Spleen (tissue), 11 donors: ENCODE results near the gene SRP68. TPM values are rescaled to one million over a fixed set of nuclear protein-coding genes. Genes with fewer than 3 reads are reported as not detected.

Experiments
- DNase-seq: peaks from one replicate; pipeline ENCODE4 v3.0.0-alpha.2; 2020
- H3K27ac ChIP-seq, 8 donors: fragments of 200-600 bp; sonication (generic) in 7 of 8; 1 replicate in 4 of 8; 2 replicates in 4 of 8; pipeline versions ENCODE4 v1.5.0 to v1.8.0; 2016 to 2021; ENCODE audit warnings: inconsistent platforms in 4 of 8, mild to moderate bottlenecking in 4 of 8, moderate library complexity in 1 of 8
- H3K27me3 ChIP-seq, 7 donors: fragments of 200-600 bp; sonication (generic) in 6 of 7; replicated peaks in 1 of 7; 1 replicate in 4 of 7; 2 replicates in 3 of 7; pipeline versions ENCODE4 v1.5.0 to v1.8.0; 2016 to 2021; ENCODE audit warnings: inconsistent platforms in 3 of 7, mild to moderate bottlenecking in 1 of 7
- H3K36me3 ChIP-seq, 6 donors: fragments of 200-600 bp; sonication (generic) in 5 of 6; 1 replicate in 4 of 6; 2 replicates in 2 of 6; pipeline versions ENCODE4 v1.5.0 to v1.8.0; 2016 to 2021; ENCODE audit warnings: inconsistent platforms in 2 of 6
- H3K4me1 ChIP-seq, 6 donors: fragments of 200-600 bp; sonication (generic) in 5 of 6; 1 replicate in 3 of 6; 2 replicates in 3 of 6; pipeline versions ENCODE4 v1.5.0 to v1.8.0; 2016 to 2021; ENCODE audit warnings: inconsistent platforms in 3 of 6
- H3K4me3 ChIP-seq, 8 donors: fragments of 200-600 bp; sonication (generic) in 7 of 8; 1 replicate in 4 of 8; 2 replicates in 4 of 8; pipeline versions ENCODE4 v1.5.0 to v1.8.0; 2016 to 2021; ENCODE audit warnings: inconsistent platforms in 4 of 8, mild to moderate bottlenecking in 4 of 8, moderate library complexity in 2 of 8
- H3K9me3 ChIP-seq, 8 donors: fragments of 200-600 bp; sonication (generic) in 7 of 8; 1 replicate in 4 of 8; 2 replicates in 4 of 8; pipeline versions ENCODE4 v1.5.0 to v1.8.0; 2016 to 2021; ENCODE audit warnings: inconsistent platforms in 4 of 8
- CTCF ChIP-seq, 11 experiments: fragments of 200-600 bp in 7 of 11; fragments of 450-650 bp in 4 of 11; sonication (generic) in 4 of 11; IDR thresholded peaks in 8 of 11; conservative IDR thresholded peaks in 3 of 11; 1 replicate in 7 of 11; 2 replicates in 4 of 11; pipeline versions ENCODE4 v1.4.0 to v1.8.0; 2016 to 2021; ENCODE audit warnings: antibody characterized with exemption in 11 of 11, inconsistent platforms in 4 of 11, mild to moderate bottlenecking in 1 of 11
- POLR2A ChIP-seq, 3 donors: fragments of 450-650 bp; IDR thresholded peaks; one replicate each; pipeline ENCODE4 v1.5.1; 2017; ENCODE audit warnings: antibody characterized with exemption in 3 of 3, mild to moderate bottlenecking in 1 of 3
- POLR2AphosphoS5 ChIP-seq, 3 donors: sonication (generic); formaldehyde crosslinking; IDR thresholded peaks; one replicate each; pipeline ENCODE4 v1.5.1; 2017; ENCODE audit warnings: antibody characterized with exemption in 3 of 3
- WGBS, 5 donors: extraction: QIAGEN DNeasy Blood & Tissue Kit in 3 of 5; methylation state at CpG; one replicate each; pipeline versions ENCODE4 v1.1.5 to v1.1.7; 2013 to 2018; 5-methylcytosine and 5-hydroxymethylcytosine counted together
- intact Hi-C: fragments of 100-400 bp; cut with DNase I; formaldehyde crosslinking; loops from one replicate; pipeline ENCODE4 v1.15.0; 2023; ENCODE audit warnings: low total_unique reads
- polyA plus RNA-seq, 3 donors: library from polyadenylated mRNA; stranded (reverse); fragments of 200-250 nt; gene quantifications; one replicate each; pipeline ENCODE4 v1.2.1, GENCODE V29; 2013
- total RNA-seq, 7 donors: library from RNA; depleted of rRNA in 3 of 7; stranded (reverse); fragments of >200 nt in 3 of 7; fragmentation: NEBNext Ultra II Directional in 4 of 7; extraction: Animal tissue kit (Norgen Biotek cat#: 25700) in 4 of 7; gene quantifications; one replicate each; pipeline versions ENCODE4 v1.1.0 to v1.2.1, GENCODE V29; 2016 to 2021
- donor health status: healthy with polysubstance abuse.
- donor health status: DM: no; HTN: no; CAD: no; lungs with moderate emphysema.
- donor health status: DM: no; HTN: no; CAD: no.
- donor health status: Bipolar disorder and iron deficiency.
- donor health status: healthy.
- donor health status: DM: no; HTN: no; CAD: no.
- donor health status: DM: yes; HTN: yes; CAD: no.

SRP68 gene
- total and polyA plus RNA-seq, 10 donors: 24.5 to 62.0 (median 49.4) TPM

GRCh38 chr17:76014100-76014924 is 58.0 kb downstream of the SRP68 start:
- H3K4me1 ChIP-seq: peaks cover 0 to 16% (median 8%) of the 10 kb centered on the region in 6 donors
- H3K4me3 ChIP-seq: peak overlapping the region in 1 of 8 donors; percentile 15
- no peaks in the 10 kb centered on the region for H3K36me3 ChIP-seq
- 26 to 35% (median 30%) methylated on average over 17 to 19 of the region's 19 CpGs for WGBS, 5 donors
- DNase-seq: peak; percentile 93
- peak in 2 of 3 donors; percentile 38 to 53 for TF ChIP-seq POLR2AphosphoS5 (IDR thresholded peaks at IDR 0.05)
- TF ChIP-seq CTCF (IDR thresholded peaks at IDR 0.05 in 8 of 11, conservative IDR thresholded peaks at IDR 0.05 in 3 of 11): peak; percentile 85 to 98 (median 96)
- no peak for TF ChIP-seq POLR2A (IDR thresholded peaks at IDR 0.05)
- no peaks in the 10 kb centered on the region for H3K9me3 ChIP-seq
- intact Hi-C loops: no loop called here
- H3K27me3 ChIP-seq: peaks cover 0 to 22% (median 0%) of the 10 kb centered on the region in 7 donors
- no peak overlapping the region for H3K27ac ChIP-seq

- intact Hi-C loops: no loop called here
These were observed 58.9 kb downstream of the SRP68 start for GRCh38 chr17:76013377-76013932.

GRCh38 chr17:76011951-76012350 is 60.4 kb downstream of the SRP68 start:
- Histone ChIP-seq H3K36me3 (no peaks in the 10 kb centered on the region), H3K4me3 (no peak overlapping the region), H3K4me1 (peaks cover 0 to 16% (median 8%) of the 10 kb centered on the region in 6 donors), H3K27ac (no peak overlapping the region), H3K27me3 (peaks cover 0 to 22% (median 0%) of the 10 kb centered on the region in 7 donors), H3K9me3 (no peaks in the 10 kb centered on the region)
- TF ChIP-seq POLR2A (IDR thresholded peaks at IDR 0.05) (no peak), CTCF (IDR thresholded peaks at IDR 0.05 in 8 of 11, conservative IDR thresholded peaks at IDR 0.05 in 3 of 11) (no peak), POLR2AphosphoS5 (IDR thresholded peaks at IDR 0.05) (no peak)
- WGBS, 5 donors: 77 to 97% (median 82%) methylated on average over 5 of the region's 5 CpGs
- intact Hi-C loops: no loop called here
- no peak for DNase-seq

More at GRCh38 chr17:76013377-76013932, 58.9 kb downstream of the SRP68 start:
- 75 to 87% (median 82%) methylated on average over 15 of the region's 15 CpGs for WGBS, 5 donors
- no peak for DNase-seq
- H3K36me3 ChIP-seq: no peaks in the 10 kb centered on the region
- TF ChIP-seq CTCF (IDR thresholded peaks at IDR 0.05 in 8 of 11, conservative IDR thresholded peaks at IDR 0.05 in 3 of 11): no peak
- no peak for TF ChIP-seq POLR2A (IDR thresholded peaks at IDR 0.05)
- TF ChIP-seq POLR2AphosphoS5 (IDR thresholded peaks at IDR 0.05): no peak
- no peak overlapping the region for H3K4me3 ChIP-seq
- H3K9me3 ChIP-seq: no peaks in the 10 kb centered on the region
- H3K27me3 ChIP-seq: peaks cover 0 to 22% (median 0%) of the 10 kb centered on the region in 7 donors
- H3K4me1 ChIP-seq: peaks cover 0 to 16% (median 8%) of the 10 kb centered on the region in 6 donors
- H3K27ac ChIP-seq: no peak overlapping the region
